GM10266 (cell line): Measurements from ENCODE around the gene CARD11.

Source experiments
- DNase-seq: peaks from one replicate; pipeline ENCODE4 v3.0.0; 2012; ENCODE audit errors: extremely low spot score
- CTCF ChIP-seq: IDR thresholded peaks from 2 replicates; pipeline ENCODE4 v1.5.1; 2012; ENCODE audit warnings: mild to moderate bottlenecking, low read depth; ENCODE audit not compliant: control insufficient read depth, insufficient read depth; ENCODE audit errors: missing control alignments

Gene CARD11

GRCh38 chr7:3066506-3066905 is 22.8 kb upstream of the CARD11 start:
- DNase-seq = no peak
- no peak for TF ChIP-seq CTCF

GRCh38 chr7:3065724-3066143 is 22.1 kb upstream of the CARD11 start:
- TF ChIP-seq CTCF = peak; percentile 76
- peak; percentile 69 for DNase-seq

- no peak for DNase-seq
- no peak for TF ChIP-seq CTCF
Observed at GRCh38 chr7:3064067-3064466, 20.4 kb upstream of the CARD11 start.

GRCh38 chr7:3063016-3063753 is 19.5 kb upstream of the CARD11 start:
- no peak for TF ChIP-seq CTCF
- DNase-seq = peak; percentile 69

GRCh38 chr7:3057066-3057420 is 13.4 kb upstream of the CARD11 start:
- no peak for TF ChIP-seq CTCF
- no peak for DNase-seq

GRCh38 chr7:3056234-3057065 is 12.8 kb upstream of the CARD11 start:
- no peak for DNase-seq
- no peak for TF ChIP-seq CTCF

GRCh38 chr7:3055626-3056025 is 12.0 kb upstream of the CARD11 start:
- no peak for TF ChIP-seq CTCF
- no peak for DNase-seq
